IMR-90 (cell line): Measurements from ENCODE around the gene MTFR2. TPM values are rescaled to one million over a fixed set of nuclear protein-coding genes. Genes with fewer than 3 reads are reported as not detected.
A peak's percentile ranks its signal among the peaks of the same experiment; 100 is the strongest.
"Not testable (repeated sequence)": the region's sequence is repeated elsewhere in the genome, so short reads cannot be mapped to it uniquely, and the experiment has no call there.

Experiments used
- ATAC-seq: fragments of 200-7000 bp; cut with Tn5 transposase; 2 replicates; pipeline ENCODE4 v1.9.1; 2020; ENCODE audit warnings: low read depth, mild to moderate bottlenecking, moderate library complexity
- BruUV-seq: library from RNA; stranded (reverse); fragments of 400-500 nt; replicated peaks from 2 replicates; lab custom pipeline; 2021; lab: Mats Ljungman, UMichigan
- CTCF ChIA-PET: fragments of 300-600 bp; formaldehyde crosslinking; extraction: SDS; loops from one replicate; lab custom pipeline; 2021; ENCODE audit warnings: antibody characterized with exemption; lab: Yijun Ruan, JAX
- POLR2A ChIA-PET: fragments of 300-600 bp; sonication (Branson Sonifier 250); formaldehyde crosslinking; loops from one replicate; lab custom pipeline; 2022; ENCODE audit warnings: antibody characterized with exemption; ENCODE audit not compliant: unreplicated experiment; lab: Charles Lee
- DNase-seq: peaks from one replicate; pipeline ENCODE4 v3.0.0; 2013
- H2AFZ ChIP-seq: replicated peaks from 2 replicates; pipeline ENCODE3; 2013; ENCODE audit warnings: low read length, mild to moderate bottlenecking; ENCODE audit not compliant: poor library complexity
- H2AK5ac ChIP-seq: 2 replicates; pipeline ENCODE4 v1.6.1; 2013; ENCODE audit warnings: low read depth, low read length, inconsistent platforms
- H2AK9ac ChIP-seq: replicated peaks from 2 replicates; pipeline ENCODE3; 2013; ENCODE audit warnings: mild to moderate bottlenecking, low read depth, low read length, moderate library complexity; ENCODE audit not compliant: poor library complexity
- H2BK120ac ChIP-seq: 2 replicates; pipeline ENCODE4 v1.6.1; 2013; ENCODE audit warnings: low read depth, low read length, inconsistent platforms
- H2BK15ac ChIP-seq: 3 replicates; pipeline ENCODE4 v1.6.1; 2013; ENCODE audit warnings: low read depth, low read length, inconsistent platforms
- H2BK20ac ChIP-seq: 2 replicates; pipeline ENCODE4 v1.6.1; 2013; ENCODE audit warnings: low read depth, mild to moderate bottlenecking, inconsistent platforms, low read length, moderate library complexity
- H2BK5ac ChIP-seq: 2 replicates; pipeline ENCODE4 v1.6.1; 2013; ENCODE audit warnings: mild to moderate bottlenecking, low read depth, low read length, inconsistent platforms; ENCODE audit not compliant: poor library complexity, severe bottlenecking
- H3K14ac ChIP-seq: replicated peaks from 2 replicates; pipeline ENCODE4 v1.6.1; 2013; ENCODE audit warnings: low read depth, low read length, inconsistent platforms
- H3K18ac ChIP-seq: 2 replicates; pipeline ENCODE4 v1.6.1; 2013; ENCODE audit warnings: low read depth, low read length, control low read depth
- H3K23ac ChIP-seq: 2 replicates; pipeline ENCODE4 v1.6.1; 2013; ENCODE audit warnings: low read depth, low read length, inconsistent platforms
- H3K27ac ChIP-seq: 2 replicates; pipeline ENCODE4 v1.5.1; 2013; ENCODE audit warnings: mild to moderate bottlenecking, control low read depth, low read length; ENCODE audit not compliant: insufficient read depth
- H3K27me3 ChIP-seq: 2 replicates; pipeline ENCODE4 v1.6.1; 2013; ENCODE audit warnings: low read length; ENCODE audit not compliant: control insufficient read depth, insufficient read depth
- H3K36me3 ChIP-seq: 2 replicates; pipeline ENCODE4 v1.6.1; 2013; ENCODE audit warnings: low read length, mixed read lengths; ENCODE audit not compliant: control insufficient read depth, insufficient read depth
- H3K4ac ChIP-seq: 2 replicates; pipeline ENCODE4 v1.6.1; 2013; ENCODE audit warnings: low read depth, low read length, inconsistent platforms
- H3K4me1 ChIP-seq: 2 replicates; pipeline ENCODE4 v1.6.1; 2013; ENCODE audit warnings: low read length, mixed read lengths; ENCODE audit not compliant: control insufficient read depth, insufficient read depth
- H3K4me2 ChIP-seq: 2 replicates; pipeline ENCODE4 v1.6.1; 2013; ENCODE audit warnings: low read depth, mild to moderate bottlenecking, control low read depth, low read length, moderate library complexity
- H3K4me3 ChIP-seq: 2 replicates; pipeline ENCODE4 v1.5.1; 2013; ENCODE audit warnings: low read depth, mild to moderate bottlenecking, control low read depth, low read length, moderate library complexity; ENCODE audit not compliant: insufficient read depth
- H3K56ac ChIP-seq: 2 replicates; pipeline ENCODE4 v1.6.1; 2013; ENCODE audit warnings: low read length, inconsistent platforms; ENCODE audit not compliant: insufficient read depth; ENCODE audit errors: extremely low read depth
- H3K79me1 ChIP-seq, 2 experiments: 2 replicates each; pipeline ENCODE4 v1.6.1; 2013; ENCODE audit warnings: low read length in 2 of 2, inconsistent platforms in 1 of 2, low read depth in 1 of 2
- H3K9ac ChIP-seq: 2 replicates; pipeline ENCODE4 v1.6.1; 2013; ENCODE audit warnings: low read depth, low read length, control low read depth
- H3K9me1 ChIP-seq: 2 replicates; pipeline ENCODE4 v1.6.1; 2013; ENCODE audit warnings: low read length, inconsistent platforms; ENCODE audit not compliant: insufficient read depth
- H3K9me3 ChIP-seq: 2 replicates; pipeline ENCODE4 v1.6.1; 2013; ENCODE audit warnings: low read length; ENCODE audit not compliant: control insufficient read depth, insufficient read depth
- H4K20me1 ChIP-seq: 2 replicates; pipeline ENCODE4 v1.6.1; 2013; ENCODE audit warnings: low read length, inconsistent platforms; ENCODE audit not compliant: insufficient read depth
- H4K5ac ChIP-seq: 2 replicates; pipeline ENCODE4 v1.6.1; 2013; ENCODE audit warnings: mild to moderate bottlenecking, low read depth, low read length, control low read depth
- H4K8ac ChIP-seq, 2 experiments: 2 replicates each; pipeline ENCODE4 v1.6.1; 2013; ENCODE audit warnings: low read depth in 2 of 2, low read length in 2 of 2, control low read depth in 1 of 2, inconsistent platforms in 1 of 2
- H4K91ac ChIP-seq: 2 replicates; pipeline ENCODE4 v1.6.1; 2013; ENCODE audit warnings: low read depth, low read length, inconsistent platforms; ENCODE audit not compliant: insufficient read depth
- WGBS, 2 experiments: methylation state at CpG; one replicate each; pipeline versions ENCODE4 v1.1.5 to v1.1.7; 2013; ENCODE audit warnings: missing lambda C conversion rate in 2 of 2; ENCODE audit not compliant: insufficient read length in 1 of 2; ENCODE audit errors: extremely low coverage in 2 of 2; 5-methylcytosine and 5-hydroxymethylcytosine counted together
- dilution Hi-C: fragments of 300-500 bp; cut with HindIII; formaldehyde crosslinking; loops from one replicate; pipeline ENCODE4 v1.14.3; 2018; ENCODE audit warnings: low sequenced_read_pairs; ENCODE audit not compliant: unreplicated experiment
- in situ Hi-C: fragments of 300-500 bp; cut with MboI; formaldehyde crosslinking; loops from 3 replicates; pipeline ENCODE4 v1.14.3; 2019; ENCODE audit warnings: low sequenced_read_pairs, inconsistent platforms, mixed read lengths
- intact Hi-C: fragments of 100-400 bp; cut with micrococcal nuclease; formaldehyde crosslinking; loops from 2 replicates; pipeline ENCODE4 v1.10.0; 2022
- polyA plus RNA-seq, 3 experiments: library from polyadenylated mRNA; depleted of rRNA; stranded (reverse); fragments of >200 nt; gene quantifications; 2 replicates each; pipeline ENCODE4 v1.2.3, GENCODE V29; 2012; ENCODE audit warnings: low replicate concordance in 1 of 3
- total RNA-seq: library from RNA; depleted of rRNA; stranded (reverse); fragments of >200 nt; gene quantifications from 2 replicates; pipeline ENCODE4 v1.2.3, GENCODE V29; 2012

The MTFR2 gene
- total and polyA plus RNA-seq, 2 of the 4 experiments (the other 2 are of a cell fraction) = 0.72 to 7.2 TPM

- H2AFZ ChIP-seq, H3K9me3 ChIP-seq, H3K4me1 ChIP-seq, H2AK9ac ChIP-seq, H2BK5ac ChIP-seq, DNase-seq, POLR2A ChIA-PET, H3K27me3 ChIP-seq, H3K36me3 ChIP-seq, dilution Hi-C loops, ATAC-seq, H3K4me2 ChIP-seq, H4K91ac ChIP-seq, H3K4me3 ChIP-seq, BruUV-seq, H3K79me1 ChIP-seq, H3K27ac ChIP-seq, H3K9me1 ChIP-seq, H3K4ac ChIP-seq, H3K18ac ChIP-seq, H3K56ac ChIP-seq, H3K23ac ChIP-seq, H4K20me1 ChIP-seq, H3K14ac ChIP-seq, H3K9ac ChIP-seq: not testable (repeated sequence)
- H2BK120ac ChIP-seq = peak overlapping the region; percentile 34; the same call in 1 of the 2 replicates
- peak overlapping the region; percentile 67; the same call in 1 of the 2 replicates for H2AK5ac ChIP-seq
- WGBS, 2 experiments = no CpG with 5 or more reads among the region's 4 CpGs
- H4K8ac ChIP-seq = peak overlapping the region in 1 of 2 experiments; percentile 66; a peak in 1 of 4 replicates
- peak overlapping the region; percentile 62; the same call in 2 of the 3 replicates for H2BK15ac ChIP-seq
- in situ Hi-C loops = loop anchor here (5.0 kb wide), 1 partner anchor 688 kb away; no protein-coding TSS in a partner anchor
- CTCF ChIA-PET = interaction anchor here (0.8 kb wide), 1 partner anchor 175 kb away, joined by 3 read pairs; no protein-coding TSS in a partner anchor
- H2BK20ac ChIP-seq = peak overlapping the region; percentile 47; the same call in 1 of the 2 replicates
- intact Hi-C loops = loop anchor here (5.0 to 10.0 kb wide), 4 partner anchors 208 to 490 kb away; partner anchors contain the start of gene PDE7B
- 0 out of 2 replicates have a peak overlapping the region, but pooled peaks have one; percentile 29 for H4K5ac ChIP-seq
Observed at GRCh38 chr6:136224974-136225373, 25.1 kb downstream of the MTFR2 start.
